ENCODE data around the gene CSNK1E.

DNA sequence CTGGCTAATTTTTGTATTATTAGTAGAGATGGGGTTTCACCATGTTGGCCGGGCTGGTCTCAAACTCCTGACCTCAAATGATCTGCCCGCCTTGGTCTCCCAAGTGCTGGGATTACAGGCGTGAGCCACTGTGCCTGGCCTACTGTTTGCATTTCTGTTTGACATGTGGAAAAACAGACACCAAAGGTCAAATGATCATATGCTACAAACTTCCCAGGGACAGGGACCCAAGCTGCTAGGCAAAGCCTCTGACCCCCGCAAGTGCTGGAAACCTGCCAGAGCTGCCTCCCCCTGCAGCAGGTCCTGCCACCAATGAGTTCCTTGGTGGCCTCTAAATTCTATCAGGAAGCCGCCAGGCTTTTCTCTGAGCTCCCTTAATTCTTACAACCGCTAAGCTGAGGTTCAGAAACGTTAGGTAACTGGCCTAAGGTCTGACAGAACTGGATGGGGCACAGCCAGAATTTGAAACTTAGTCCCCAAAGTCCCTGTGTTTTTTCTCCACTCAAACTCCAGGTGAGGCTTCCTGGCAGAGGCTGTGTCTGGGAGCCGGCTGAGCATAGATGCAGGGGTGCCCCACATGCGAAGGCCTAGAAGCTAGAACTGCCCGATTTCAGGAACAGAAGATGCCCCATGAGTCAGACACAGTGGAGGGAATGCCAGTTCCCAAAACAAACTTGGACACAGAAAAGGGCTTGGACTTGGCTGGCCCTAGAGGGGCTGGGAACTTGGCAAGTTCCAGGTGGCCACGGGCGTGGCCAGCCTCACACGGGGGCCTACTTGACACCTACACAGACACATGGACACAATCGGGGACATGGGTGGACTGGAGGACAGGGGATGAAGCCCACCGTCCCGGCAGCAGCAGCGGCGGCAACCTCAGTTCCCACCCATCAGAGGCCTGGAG lies 7.4 kb downstream of the CSNK1E start:
- TF ChIP-seq, protein P1, sequence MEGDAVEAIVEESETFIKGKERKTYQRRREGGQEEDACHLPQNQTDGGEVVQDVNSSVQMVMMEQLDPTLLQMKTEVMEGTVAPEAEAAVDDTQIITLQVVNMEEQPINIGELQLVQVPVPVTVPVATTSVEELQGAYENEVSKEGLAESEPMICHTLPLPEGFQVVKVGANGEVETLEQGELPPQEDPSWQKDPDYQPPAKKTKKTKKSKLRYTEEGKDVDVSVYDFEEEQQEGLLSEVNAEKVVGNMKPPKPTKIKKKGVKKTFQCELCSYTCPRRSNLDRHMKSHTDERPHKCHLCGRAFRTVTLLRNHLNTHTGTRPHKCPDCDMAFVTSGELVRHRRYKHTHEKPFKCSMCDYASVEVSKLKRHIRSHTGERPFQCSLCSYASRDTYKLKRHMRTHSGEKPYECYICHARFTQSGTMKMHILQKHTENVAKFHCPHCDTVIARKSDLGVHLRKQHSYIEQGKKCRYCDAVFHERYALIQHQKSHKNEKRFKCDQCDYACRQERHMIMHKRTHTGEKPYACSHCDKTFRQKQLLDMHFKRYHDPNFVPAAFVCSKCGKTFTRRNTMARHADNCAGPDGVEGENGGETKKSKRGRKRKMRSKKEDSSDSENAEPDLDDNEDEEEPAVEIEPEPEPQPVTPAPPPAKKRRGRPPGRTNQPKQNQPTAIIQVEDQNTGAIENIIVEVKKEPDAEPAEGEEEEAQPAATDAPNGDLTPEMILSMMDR (IDR thresholded peaks at IDR 0.05; ENCODE audit: low read depth, low read length): no peak
- TF ChIP-seq EZH2phosphoT487 (IDR thresholded peaks at IDR 0.05; ENCODE audit: low read depth): no peak
